PFSK-1 (cell line): ENCODE results near the gene C1orf167.

Experiments
- REST ChIP-seq, 2 experiments: IDR thresholded peaks; 2 replicates each; pipeline versions ENCODE4 v1.6.1 to v1.8.0; 2011 to 2012; ENCODE audit warnings: low read depth in 2 of 2, low read length in 2 of 2, control low read depth in 1 of 2, inconsistent platforms in 1 of 2, mild to moderate bottlenecking in 1 of 2, moderate library complexity in 1 of 2; ENCODE audit not compliant: insufficient read depth in 1 of 2
- TAF1 ChIP-seq: IDR thresholded peaks from 2 replicates; pipeline ENCODE4 v1.6.1; 2012; ENCODE audit warnings: low read length, control low read depth, borderline replicate concordance; ENCODE audit not compliant: insufficient read depth

GRCh38 chr1:11777658-11778322 is 15.8 kb downstream of the C1orf167 start:
- TF ChIP-seq REST (IDR thresholded peaks at IDR 0.05; ENCODE audit: insufficient read depth in 1 of 2, low read depth in 2 of 2, low read length in 2 of 2) (no peak), TAF1 (no peak)
